HCT116 (cell line): ENCODE results near the gene DHX57. TPM values are rescaled to one million over a fixed set of nuclear protein-coding genes. Genes with fewer than 3 reads are reported as not detected.

Experiments
- ATAC-seq: fragments of 200-7000 bp; cut with Tn5 transposase; 2 replicates; pipeline ENCODE4 v1.9.1; 2020; ENCODE audit warnings: mild to moderate bottlenecking, moderate library complexity
- BruUV-seq: library from RNA; stranded (reverse); fragments of 400-500 nt; replicated peaks from 2 replicates; lab custom pipeline; 2021; lab: Mats Ljungman, UMichigan
- CTCF ChIA-PET: fragments of 300-600 bp; sonication (Branson Sonifier 250); formaldehyde crosslinking; loops from one replicate; lab custom pipeline; 2021; ENCODE audit warnings: antibody characterized with exemption; lab: Charles Lee
- POLR2A ChIA-PET: fragments of 300-600, 350-600 bp; sonication (Branson Sonifier 250); formaldehyde crosslinking; loops from one replicate; lab custom pipeline; 2021; ENCODE audit warnings: antibody characterized with exemption; lab: Charles Lee
- RAD21 ChIA-PET, 2 experiments: fragments of 300-600 bp; sonication (Branson Sonifier 250); formaldehyde crosslinking; loops; one replicate each; lab custom pipeline; 2023; ENCODE audit warnings: low total read pairs in 2 of 2; ENCODE audit not compliant: uncharacterized antibody in 2 of 2, unreplicated experiment in 2 of 2, low non-redundant PET in 1 of 2; lab: Charles Lee
- DNase-seq: peaks from one replicate; pipeline ENCODE4 v3.0.0-alpha.2; 2010; ENCODE audit warnings: low read depth, low spot score
- H2AFZ ChIP-seq: fragments of 200-600 bp; shearing (Covaris generic), sonication (generic); 2 replicates; pipeline ENCODE4 v1.6.1; 2017; ENCODE audit warnings: low read depth, mixed run types, mixed read lengths, antibody characterized with exemption, low read length; ENCODE audit not compliant: poor library complexity, severe bottlenecking
- H3K27ac ChIP-seq: 2 replicates; pipeline ENCODE4 v1.5.1; 2012; ENCODE audit warnings: low read depth, low read length
- H3K27me3 ChIP-seq: fragments of 200-600 bp; sonication (generic); 2 replicates; pipeline ENCODE4 v1.6.1; 2016; ENCODE audit warnings: mixed run types, low read length, mixed read lengths; ENCODE audit not compliant: insufficient read depth
- H3K36me3 ChIP-seq, 2 experiments: fragments of 200-500 bp in 1 of 2; fragments of 200-600 bp in 1 of 2; sonication (Bioruptor generic) in 1 of 2; sonication (generic) in 1 of 2; 2 replicates each; pipeline versions ENCODE4 v1.5.1 to v1.6.1; 2014 to 2016; ENCODE audit warnings: low read length in 2 of 2, inconsistent platforms in 1 of 2, mixed read lengths in 1 of 2, mixed run types in 1 of 2; ENCODE audit not compliant: insufficient read depth in 2 of 2, control insufficient read depth in 1 of 2
- H3K4me1 ChIP-seq, 2 experiments: fragments of 200-600 bp in 1 of 2; sonication (generic) in 1 of 2; 2 replicates each; pipeline versions ENCODE4 v1.5.1 to v1.6.1; 2012 to 2017; ENCODE audit warnings: low read length in 2 of 2, inconsistent platforms in 1 of 2, mild to moderate bottlenecking in 1 of 2, mixed read lengths in 1 of 2, mixed run types in 1 of 2, moderate library complexity in 1 of 2; ENCODE audit not compliant: insufficient read depth in 2 of 2, control insufficient read depth in 1 of 2
- H3K4me2 ChIP-seq: fragments of 200-600 bp; sonication (generic); 2 replicates; pipeline ENCODE4 v1.6.1; 2017; ENCODE audit warnings: mixed run types, low read length, mixed read lengths
- H3K4me3 ChIP-seq, 2 experiments: fragments of 200-600 bp in 1 of 2; sonication (generic) in 1 of 2; replicated peaks in 1 of 2; 2 replicates each; pipeline ENCODE4 v1.5.1; 2011 to 2016; ENCODE audit warnings: low read length in 2 of 2, control low read depth in 1 of 2, low read depth in 1 of 2, mild to moderate bottlenecking in 1 of 2, mixed read lengths in 1 of 2, mixed run types in 1 of 2
- H3K79me2 ChIP-seq: fragments of 200-600 bp; sonication (generic); 2 replicates; pipeline ENCODE4 v1.6.1; 2017; ENCODE audit warnings: mild to moderate bottlenecking, mixed run types, low read length, moderate library complexity, mixed read lengths; ENCODE audit not compliant: insufficient read depth
- H3K9ac ChIP-seq: fragments of 200-600 bp; sonication (generic); 2 replicates; pipeline ENCODE4 v1.6.1; 2016; ENCODE audit warnings: low read length, mixed read lengths
- H3K9me2 ChIP-seq: fragments of 200-600 bp; sonication (generic), shearing (Covaris generic); 2 replicates; pipeline ENCODE4 v1.6.1; 2017; ENCODE audit warnings: mixed run types, mild to moderate bottlenecking, moderate library complexity; ENCODE audit not compliant: insufficient read depth
- H3K9me3 ChIP-seq, 2 experiments: fragments of 200-500 bp in 1 of 2; fragments of 200-600 bp in 1 of 2; sonication (Bioruptor generic) in 1 of 2; sonication (generic) in 1 of 2; 2 replicates each; pipeline ENCODE4 v1.6.1; 2014 to 2017; ENCODE audit warnings: low read length in 2 of 2, mixed read lengths in 2 of 2, inconsistent platforms in 1 of 2, low read depth in 1 of 2, mild to moderate bottlenecking in 1 of 2, mixed run types in 1 of 2, moderate library complexity in 1 of 2; ENCODE audit not compliant: control insufficient read depth in 1 of 2, insufficient read depth in 1 of 2
- H4K20me1 ChIP-seq: fragments of 200-600 bp; sonication (generic), shearing (Covaris generic); 2 replicates; pipeline ENCODE4 v1.6.1; 2017; ENCODE audit warnings: mixed run types, mild to moderate bottlenecking, moderate library complexity; ENCODE audit not compliant: insufficient read depth
- ATF3 ChIP-seq: IDR thresholded peaks from 2 replicates; pipeline ENCODE4 v1.6.1; 2012
- CEBPB ChIP-seq: IDR thresholded peaks from 2 replicates; pipeline ENCODE4 v1.6.1; 2012; ENCODE audit warnings: low read depth
- CTCF ChIP-seq, 3 experiments: fragments of 200-600 bp in 1 of 3; sonication (generic) in 1 of 3; IDR thresholded peaks in 2 of 3; conservative IDR thresholded peaks in 1 of 3; 2 replicates each; pipeline ENCODE4 v1.5.1; 2012 to 2017; ENCODE audit warnings: low read depth in 2 of 3, low read length in 2 of 3, antibody characterized with exemption in 1 of 3, borderline replicate concordance in 1 of 3, control low read depth in 1 of 3, mild to moderate bottlenecking in 1 of 3, mixed read lengths in 1 of 3, mixed run types in 1 of 3, moderate library complexity in 1 of 3; ENCODE audit not compliant: insufficient read depth in 1 of 3
- ELF1 ChIP-seq: IDR thresholded peaks from 2 replicates; pipeline ENCODE4 v1.6.1; 2012; ENCODE audit warnings: low read depth, borderline replicate concordance
- EZH2 ChIP-seq: fragments of 200-600 bp; sonication (generic); IDR thresholded peaks from 2 replicates; pipeline ENCODE4 v1.6.1; 2017; ENCODE audit warnings: antibody characterized with exemption, mixed run types
- FOSL1 ChIP-seq: IDR thresholded peaks from 2 replicates; pipeline ENCODE4 v1.6.1; 2012; ENCODE audit warnings: low read depth
- JUND ChIP-seq: IDR thresholded peaks from 2 replicates; pipeline ENCODE4 v1.6.1; 2012
- MAX ChIP-seq: IDR thresholded peaks from 2 replicates; pipeline ENCODE4 v1.6.1; 2012
- POLR2A ChIP-seq: IDR thresholded peaks from 2 replicates; pipeline ENCODE4 v1.7.0; 2011; ENCODE audit warnings: borderline replicate concordance; ENCODE audit not compliant: insufficient read depth, insufficient read length; ENCODE audit errors: extremely low read depth
- POLR2AphosphoS5 ChIP-seq: IDR thresholded peaks from 2 replicates; pipeline ENCODE4 v1.6.1; 2011; ENCODE audit warnings: mild to moderate bottlenecking, low read depth, low read length, moderate library complexity
- RAD21 ChIP-seq: IDR thresholded peaks from 2 replicates; pipeline ENCODE4 v1.6.1; 2012; ENCODE audit warnings: low read depth, mild to moderate bottlenecking
- SIN3A ChIP-seq: IDR thresholded peaks from 2 replicates; pipeline ENCODE4 v1.6.1; 2012; ENCODE audit warnings: low read depth
- TCF7L2 ChIP-seq: IDR thresholded peaks from 2 replicates; pipeline ENCODE4 v1.7.0; 2011; ENCODE audit warnings: borderline replicate concordance, inconsistent platforms; ENCODE audit not compliant: insufficient read depth, insufficient read length; ENCODE audit errors: extremely low read depth
- ZBTB33 ChIP-seq: IDR thresholded peaks from 2 replicates; pipeline ENCODE4 v1.6.1; 2011; ENCODE audit warnings: mild to moderate bottlenecking, low read length, moderate library complexity; ENCODE audit not compliant: insufficient replicate concordance; ENCODE audit errors: extremely low read depth
- ZFX ChIP-seq: fragments of 450-650 bp; IDR thresholded peaks from 2 replicates; pipeline ENCODE4 v1.6.1; 2017
- intact Hi-C: fragments of 100-400 bp; cut with micrococcal nuclease; formaldehyde crosslinking; loops from 2 replicates; pipeline ENCODE4 v1.10.0; 2022
- total RNA-seq: library from RNA; stranded (reverse); gene quantifications from one replicate; pipeline ENCODE4 v1.2.1, GENCODE V29; 2021; ENCODE audit not compliant: unreplicated experiment

Gene DHX57
- total RNA-seq, 1 experiment from 2014 or later = 19.4 TPM

- no TSS peak for BruUV-seq
- Histone ChIP-seq H3K4me3 (no peak overlapping the region), H3K9ac (no peak overlapping the region)
- no peak for TF ChIP-seq ATF3
- no peak for TF ChIP-seq ZBTB33
- no peak for TF ChIP-seq POLR2A
- no peak for TF ChIP-seq MAX
- no peak for TF ChIP-seq CTCF (IDR thresholded peaks at IDR 0.05 in 2 of 3, conservative IDR thresholded peaks at IDR 0.05 in 1 of 3; ENCODE audit: borderline replicate concordance in 1 of 3, insufficient read depth in 1 of 3, low read depth in 2 of 3, low read length in 2 of 3)
- TF ChIP-seq POLR2AphosphoS5 = no peak
- TF ChIP-seq ELF1 = no peak
- TF ChIP-seq TCF7L2 = no peak
- TF ChIP-seq ZFX = no peak
- no peak for TF ChIP-seq FOSL1
- no peak for TF ChIP-seq SIN3A
- TF ChIP-seq RAD21 = no peak
- no peak for TF ChIP-seq JUND
- TF ChIP-seq EZH2 = no peak
- TF ChIP-seq CEBPB = no peak
- TF ChIP-seq, all 23 proteins: peak for 0
- Histone ChIP-seq H3K27ac (no peak overlapping the region), H3K79me2 (no peaks in the 10 kb centered on the region), H3K9me2 (no peaks in the 10 kb centered on the region), H3K27me3 (no peaks in the 10 kb centered on the region), H3K4me1 (peaks cover 0 to 4% of the 10 kb centered on the region in 2 experiments; a peak in 1 of 4 replicates), H4K20me1 (no peaks in the 10 kb centered on the region), H3K4me2 (no peak overlapping the region), H3K9me3 (no peaks in the 10 kb centered on the region), H3K36me3 (no peaks in the 10 kb centered on the region), H2AFZ (no peak overlapping the region)
- intact Hi-C loops = no loop called here
- DNase-seq (no peak), ATAC-seq (no peak)
- ChIA-PET CTCF (no interaction called here), POLR2A (no interaction called here), RAD21 (no interaction called here)
Observed at GRCh38 chr2:38912619-38913018, 36.9 kb upstream of the DHX57 start.
